Measurements from ENCODE around the gene CHMP3. TPM values are rescaled to one million over a fixed set of nuclear protein-coding genes. Genes with fewer than 3 reads are reported as not detected.
"Not testable (repeated sequence)": the region's sequence is repeated elsewhere in the genome, so short reads cannot be mapped to it uniquely, and the experiment has no call there.

The CHMP3 gene
- total RNA-seq, 2 donors from 2014 or later: 20.5 to 29.3 TPM

- 94 to 100% methylated on average over 1 to 3 of the region's 3 CpGs for WGBS, 2 experiments (ENCODE audit: insufficient coverage in 1 of 2, insufficient read length in 1 of 2)
- Mint-ChIP-seq H3K36me3 (ENCODE audit: low read depth) (peaks cover 99% of the 10 kb centered on the region), H3K9me3 (peaks cover 60% of the 10 kb centered on the region), H3K27me3 (ENCODE audit: insufficient read depth) (no peaks in the 10 kb centered on the region), H3K4me3 (no peak overlapping the region), H3K27ac (no peak overlapping the region), H3K4me1 (no peaks in the 10 kb centered on the region)
- H3K4me3 ChIP-seq (ENCODE audit: low read length): peak overlapping the region; percentile 24
- no peaks in the 10 kb centered on the region for H3K27me3 ChIP-seq (ENCODE audit: control insufficient read depth, insufficient read depth, low read length, poor library complexity, severe bottlenecking)
- no peak overlapping the region for H3K27ac ChIP-seq (ENCODE audit: low read depth, low read length)
- peaks cover 96% of the 10 kb centered on the region for H3K36me3 ChIP-seq (ENCODE audit: control insufficient read depth, insufficient read depth, low read length)
- no peak overlapping the region for H3K9ac ChIP-seq (ENCODE audit: extremely low read depth, low read length, poor library complexity, severe bottlenecking)
- no peak for DNase-seq
- H3K9me3 ChIP-seq (ENCODE audit: control insufficient read depth, low read length): peaks cover 79% of the 10 kb centered on the region
- no peaks in the 10 kb centered on the region for H3K4me1 ChIP-seq (ENCODE audit: control insufficient read depth, insufficient read depth, low read length)
- TF ChIP-seq, protein P1, sequence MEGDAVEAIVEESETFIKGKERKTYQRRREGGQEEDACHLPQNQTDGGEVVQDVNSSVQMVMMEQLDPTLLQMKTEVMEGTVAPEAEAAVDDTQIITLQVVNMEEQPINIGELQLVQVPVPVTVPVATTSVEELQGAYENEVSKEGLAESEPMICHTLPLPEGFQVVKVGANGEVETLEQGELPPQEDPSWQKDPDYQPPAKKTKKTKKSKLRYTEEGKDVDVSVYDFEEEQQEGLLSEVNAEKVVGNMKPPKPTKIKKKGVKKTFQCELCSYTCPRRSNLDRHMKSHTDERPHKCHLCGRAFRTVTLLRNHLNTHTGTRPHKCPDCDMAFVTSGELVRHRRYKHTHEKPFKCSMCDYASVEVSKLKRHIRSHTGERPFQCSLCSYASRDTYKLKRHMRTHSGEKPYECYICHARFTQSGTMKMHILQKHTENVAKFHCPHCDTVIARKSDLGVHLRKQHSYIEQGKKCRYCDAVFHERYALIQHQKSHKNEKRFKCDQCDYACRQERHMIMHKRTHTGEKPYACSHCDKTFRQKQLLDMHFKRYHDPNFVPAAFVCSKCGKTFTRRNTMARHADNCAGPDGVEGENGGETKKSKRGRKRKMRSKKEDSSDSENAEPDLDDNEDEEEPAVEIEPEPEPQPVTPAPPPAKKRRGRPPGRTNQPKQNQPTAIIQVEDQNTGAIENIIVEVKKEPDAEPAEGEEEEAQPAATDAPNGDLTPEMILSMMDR (conservative IDR thresholded peaks at IDR 0.05): no peak
These were observed 64.6 kb downstream of the CHMP3 start for GRCh38 chr2:86498468-86499260.

DNA sequence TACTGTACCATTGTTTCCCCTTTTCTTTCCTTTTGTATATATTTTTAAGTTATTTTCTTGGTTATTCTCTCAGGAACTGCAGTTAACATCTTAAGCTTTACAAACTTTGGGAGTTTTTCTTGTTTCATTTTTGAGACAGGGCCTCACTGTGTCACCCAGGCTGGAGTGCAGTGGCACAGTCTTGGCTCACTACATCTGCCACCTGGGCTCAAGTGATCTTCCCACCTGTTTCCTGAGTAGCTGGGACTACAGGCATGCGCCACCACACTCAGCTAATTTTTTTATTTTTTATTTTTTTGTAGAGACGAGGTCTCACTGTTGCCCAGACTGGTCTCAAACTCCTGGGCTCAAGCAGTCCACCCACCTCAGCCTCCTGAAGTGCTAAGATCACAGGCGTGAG, 66.9 kb downstream of the CHMP3 start:
- not testable (repeated sequence) for H3K27ac Mint-ChIP-seq; H3K27me3 ChIP-seq (ENCODE audit: control insufficient read depth, insufficient read depth, low read length, poor library complexity, severe bottlenecking); H3K4me3 ChIP-seq (ENCODE audit: low read length); DNase-seq; H3K27me3 Mint-ChIP-seq (ENCODE audit: insufficient read depth); H3K27ac ChIP-seq (ENCODE audit: low read depth, low read length); H3K4me1 Mint-ChIP-seq; H3K4me1 ChIP-seq (ENCODE audit: control insufficient read depth, insufficient read depth, low read length); H3K9ac ChIP-seq (ENCODE audit: extremely low read depth, low read length, poor library complexity, severe bottlenecking); H3K4me3 Mint-ChIP-seq
- peaks cover 97% of the 10 kb centered on the region for H3K36me3 Mint-ChIP-seq (ENCODE audit: low read depth)
- WGBS, 2 experiments (ENCODE audit: insufficient coverage in 1 of 2, insufficient read length in 1 of 2): 83 to 95% methylated on average over 1 to 3 of the region's 3 CpGs
- Histone ChIP-seq H3K9me3 (ENCODE audit: control insufficient read depth, low read length) (peaks cover 62% of the 10 kb centered on the region), H3K36me3 (ENCODE audit: control insufficient read depth, insufficient read depth, low read length) (peaks cover 99% of the 10 kb centered on the region)
- H3K9me3 Mint-ChIP-seq: peaks cover 49% of the 10 kb centered on the region

GRCh38 chr2:86492048-86492453, 71.2 kb downstream of the CHMP3 start:
- H3K9me3 ChIP-seq (ENCODE audit: control insufficient read depth, low read length): peaks cover 20% of the 10 kb centered on the region
- Mint-ChIP-seq H3K9me3 (peaks cover 10% of the 10 kb centered on the region), H3K27me3 (ENCODE audit: insufficient read depth) (no peaks in the 10 kb centered on the region), H3K27ac (no peak overlapping the region), H3K4me1 (no peaks in the 10 kb centered on the region), H3K36me3 (ENCODE audit: low read depth) (peaks cover 90% of the 10 kb centered on the region), H3K4me3 (no peak overlapping the region)
- H3K9ac ChIP-seq (ENCODE audit: extremely low read depth, low read length, poor library complexity, severe bottlenecking): no peak overlapping the region
- H3K27me3 ChIP-seq (ENCODE audit: control insufficient read depth, insufficient read depth, low read length, poor library complexity, severe bottlenecking): no peaks in the 10 kb centered on the region
- no peak overlapping the region for H3K27ac ChIP-seq (ENCODE audit: low read depth, low read length)
- no peak for DNase-seq
- no peak overlapping the region for H3K4me3 ChIP-seq (ENCODE audit: low read length)
- 79 to 100% methylated on average over 1 of the region's 1 CpG for WGBS, 2 experiments (ENCODE audit: insufficient coverage in 1 of 2, insufficient read length in 1 of 2)
- TF ChIP-seq, protein P1 (conservative IDR thresholded peaks at IDR 0.05): no peak
- H3K4me1 ChIP-seq (ENCODE audit: control insufficient read depth, insufficient read depth, low read length): no peaks in the 10 kb centered on the region
- peaks cover 100% of the 10 kb centered on the region for H3K36me3 ChIP-seq (ENCODE audit: control insufficient read depth, insufficient read depth, low read length)

Data from endodermal cell (in vitro differentiated cells).